Smooth muscle cell (in vitro differentiated cells): ENCODE data around the gene RHOBTB3. TPM values are rescaled to one million over a fixed set of nuclear protein-coding genes. Genes with fewer than 3 reads are reported as not detected.
A peak's percentile ranks its signal among the peaks of the same experiment; 100 is the strongest.

Experiments
- DNase-seq: peaks from one replicate; lab custom pipeline; 2025; ENCODE audit not compliant: unreplicated experiment; lab: John Stamatoyannopoulos, UW
- H2AFZ ChIP-seq: fragments of 200-600 bp; sonication (generic); 2 replicates; pipeline ENCODE4 v1.6.0; 2016; ENCODE audit warnings: antibody characterized with exemption, low read depth, mild to moderate bottlenecking
- H3F3A ChIP-seq: fragments of 200-600 bp; sonication (generic); 2 replicates; pipeline ENCODE4 v1.6.0; 2017; ENCODE audit warnings: antibody characterized with exemption, low read depth
- H3K27ac ChIP-seq: fragments of 200-600 bp; sonication (generic); 2 replicates; pipeline ENCODE4 v1.5.1; 2016; ENCODE audit warnings: low read depth, mild to moderate bottlenecking
- H3K27me3 ChIP-seq: fragments of 200-600 bp; sonication (generic); 2 replicates; pipeline ENCODE4 v1.6.1; 2016; ENCODE audit warnings: low read depth, mild to moderate bottlenecking
- H3K36me3 ChIP-seq: fragments of 200-600 bp; sonication (generic); 2 replicates; pipeline ENCODE4 v1.5.1; 2016; ENCODE audit warnings: low read depth
- H3K4me1 ChIP-seq: fragments of 200-600 bp; sonication (generic); 2 replicates; pipeline ENCODE4 v1.5.1; 2016; ENCODE audit warnings: low read depth
- H3K4me2 ChIP-seq: fragments of 200-600 bp; sonication (generic); 2 replicates; pipeline ENCODE4 v1.6.0; 2016; ENCODE audit warnings: mild to moderate bottlenecking
- H3K4me3 ChIP-seq: fragments of 200-600 bp; sonication (generic); 2 replicates; pipeline ENCODE4 v1.5.1; 2016; ENCODE audit warnings: mild to moderate bottlenecking
- H3K79me2 ChIP-seq: fragments of 200-600 bp; sonication (generic); 2 replicates; pipeline ENCODE4 v1.6.0; 2016; ENCODE audit warnings: low read depth, mild to moderate bottlenecking
- H3K9ac ChIP-seq: fragments of 200-600 bp; sonication (generic); 2 replicates; pipeline ENCODE4 v1.6.0; 2016; ENCODE audit warnings: low read depth
- H3K9me3 ChIP-seq: fragments of 200-600 bp; sonication (generic); replicated peaks from 2 replicates; pipeline ENCODE4 v1.5.1; 2016; ENCODE audit warnings: low read depth
- H4K20me1 ChIP-seq: fragments of 200-600 bp; sonication (generic); 2 replicates; pipeline ENCODE4 v1.6.0; 2016; ENCODE audit warnings: low read depth
- WGBS: methylation state at CpG from one replicate; pipeline ENCODE4 v1.1.7; 2016; ENCODE audit warnings: low lambda C conversion rate; 5-methylcytosine and 5-hydroxymethylcytosine counted together
- polyA plus RNA-seq: library from polyadenylated mRNA; unstranded; fragments of >200 nt; fragmentation: Nextera tagmentation; extraction: Ambion mirVana; gene quantifications from 2 replicates; pipeline ENCODE4 v1.2.1, GENCODE V29; 2016
- total RNA-seq: library from RNA; depleted of rRNA; stranded (reverse); fragments of >200 nt; gene quantifications from 2 replicates; pipeline ENCODE4 v1.2.3, GENCODE V29; 2014
- TF ChIP-seq, protein P1 (sequence below): fragments of 200-600 bp; sonication (generic); IDR thresholded peaks from 2 replicates; pipeline ENCODE4 v1.5.1; 2017; ENCODE audit warnings: borderline replicate concordance, mild to moderate bottlenecking, antibody characterized with exemption; ENCODE audit not compliant: insufficient read depth, poor library complexity, severe bottlenecking

Gene RHOBTB3
- total and polyA plus RNA-seq, 2 experiments from 2014 or later: 127 to 213 TPM

DNA sequence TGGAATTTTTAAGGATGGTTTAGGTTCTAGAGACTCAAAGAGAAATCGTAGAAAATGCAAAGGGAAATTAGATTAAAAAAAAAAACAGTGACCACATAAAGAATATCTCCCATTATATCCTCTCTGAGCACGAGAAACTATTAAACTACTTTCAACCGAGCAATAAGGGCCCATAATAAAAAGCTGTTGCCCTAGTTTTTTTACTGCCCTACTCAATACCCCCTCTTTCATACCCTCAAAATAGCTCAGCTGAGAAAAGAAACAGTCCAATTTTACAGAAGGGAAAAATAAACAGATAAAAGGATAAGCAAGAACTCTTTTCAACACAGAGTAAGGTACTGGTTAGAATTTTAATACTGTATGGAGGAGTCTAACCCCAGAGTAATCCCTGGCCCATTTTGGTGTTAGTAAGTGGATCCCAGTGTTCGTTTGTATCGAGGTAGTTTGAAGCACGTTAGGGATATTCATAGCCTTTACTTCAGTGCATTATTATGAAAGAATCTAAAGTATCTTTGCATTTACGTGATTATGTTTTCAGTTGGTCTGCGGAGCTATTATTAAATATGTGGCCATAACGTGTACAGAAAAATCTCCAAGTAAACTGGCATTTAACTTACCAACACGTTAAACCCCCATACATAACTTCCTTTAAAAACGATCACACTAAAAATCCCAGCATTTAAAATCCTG is 980 bp upstream of the RHOBTB3 start:
- Histone ChIP-seq H4K20me1 (peaks cover 13% of the 10 kb centered on the region), H3K27me3 (no peaks in the 10 kb centered on the region), H3K4me1 (peaks cover 13% of the 10 kb centered on the region), H3F3A (no peaks in the 10 kb centered on the region), H3K27ac (peak overlapping the region; percentile 92), H3K36me3 (no peaks in the 10 kb centered on the region), H3K9me3 (no peaks in the 10 kb centered on the region), H3K4me2 (peak overlapping the region; percentile 95), H3K9ac (peak overlapping the region; percentile 81), H3K4me3 (peak overlapping the region; percentile 86), H2AFZ (peak overlapping the region; percentile 89), H3K79me2 (peaks cover 35% of the 10 kb centered on the region)
- 14% methylated on average over 11 of the region's 11 CpGs for WGBS
- TF ChIP-seq, protein P1, sequence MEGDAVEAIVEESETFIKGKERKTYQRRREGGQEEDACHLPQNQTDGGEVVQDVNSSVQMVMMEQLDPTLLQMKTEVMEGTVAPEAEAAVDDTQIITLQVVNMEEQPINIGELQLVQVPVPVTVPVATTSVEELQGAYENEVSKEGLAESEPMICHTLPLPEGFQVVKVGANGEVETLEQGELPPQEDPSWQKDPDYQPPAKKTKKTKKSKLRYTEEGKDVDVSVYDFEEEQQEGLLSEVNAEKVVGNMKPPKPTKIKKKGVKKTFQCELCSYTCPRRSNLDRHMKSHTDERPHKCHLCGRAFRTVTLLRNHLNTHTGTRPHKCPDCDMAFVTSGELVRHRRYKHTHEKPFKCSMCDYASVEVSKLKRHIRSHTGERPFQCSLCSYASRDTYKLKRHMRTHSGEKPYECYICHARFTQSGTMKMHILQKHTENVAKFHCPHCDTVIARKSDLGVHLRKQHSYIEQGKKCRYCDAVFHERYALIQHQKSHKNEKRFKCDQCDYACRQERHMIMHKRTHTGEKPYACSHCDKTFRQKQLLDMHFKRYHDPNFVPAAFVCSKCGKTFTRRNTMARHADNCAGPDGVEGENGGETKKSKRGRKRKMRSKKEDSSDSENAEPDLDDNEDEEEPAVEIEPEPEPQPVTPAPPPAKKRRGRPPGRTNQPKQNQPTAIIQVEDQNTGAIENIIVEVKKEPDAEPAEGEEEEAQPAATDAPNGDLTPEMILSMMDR: no peak
- no peak for DNase-seq

DNA sequence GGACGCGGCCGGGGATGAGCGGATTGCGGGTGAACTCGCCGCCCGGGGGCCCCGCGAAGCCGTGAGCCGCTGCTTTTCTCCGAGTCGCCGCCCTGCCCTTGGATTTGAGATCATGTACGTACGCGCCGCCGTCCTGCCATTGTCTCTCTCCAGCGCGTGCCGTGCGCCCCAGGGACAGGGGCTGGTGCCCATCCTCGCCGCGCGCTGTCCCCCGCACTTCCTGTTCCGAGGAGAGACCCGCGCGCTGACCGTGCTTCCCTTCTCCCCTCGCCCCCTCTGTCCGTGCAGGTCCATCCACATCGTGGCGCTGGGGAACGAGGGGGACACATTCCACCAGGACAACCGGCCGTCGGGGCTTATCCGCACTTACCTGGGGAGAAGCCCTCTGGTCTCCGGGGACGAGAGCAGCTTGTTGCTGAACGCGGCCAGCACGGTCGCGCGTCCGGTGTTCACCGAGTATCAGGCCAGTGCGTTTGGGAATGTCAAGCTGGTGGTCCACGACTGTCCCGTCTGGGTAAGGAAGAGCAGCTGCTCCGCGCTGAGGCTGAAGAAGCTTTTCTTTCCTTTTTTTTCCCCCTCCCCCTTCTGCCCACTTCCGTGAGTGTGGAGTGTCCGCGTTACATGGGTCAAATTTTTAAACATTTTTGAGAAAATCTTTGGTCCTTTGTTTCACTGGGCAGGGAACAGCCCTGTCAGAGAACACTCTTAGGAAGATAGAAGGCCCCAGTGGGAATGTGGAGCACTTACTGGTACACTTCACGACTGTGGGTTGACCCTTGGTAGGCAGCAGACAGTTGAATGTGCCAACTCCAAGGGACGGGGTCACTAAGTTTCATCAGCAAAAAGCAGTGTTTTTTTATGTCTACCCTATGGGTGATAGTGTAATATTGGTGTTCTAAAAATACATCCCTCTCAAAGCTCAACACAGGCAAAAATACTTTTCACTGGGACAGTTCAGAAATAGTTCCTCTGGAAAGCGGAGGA is 727 bp downstream of the RHOBTB3 start:
- H3K4me3 ChIP-seq: peak overlapping the region; percentile 86
- peak overlapping the region; percentile 95 for H3K4me2 ChIP-seq
- H3K9ac ChIP-seq: peak overlapping the region; percentile 81
- no peaks in the 10 kb centered on the region for H3K36me3 ChIP-seq
- DNase-seq: no peak
- H3K27ac ChIP-seq: peak overlapping the region; percentile 92
- WGBS: 2% methylated on average over 57 of the region's 64 CpGs
- peak overlapping the region; percentile 89 for H2AFZ ChIP-seq
- peaks cover 52% of the 10 kb centered on the region for H3K79me2 ChIP-seq
- H3K27me3 ChIP-seq: no peaks in the 10 kb centered on the region
- peaks cover 27% of the 10 kb centered on the region for H4K20me1 ChIP-seq
- H3F3A ChIP-seq: no peaks in the 10 kb centered on the region
- no peaks in the 10 kb centered on the region for H3K9me3 ChIP-seq
- TF ChIP-seq, protein P1: no peak
- peaks cover 13% of the 10 kb centered on the region for H3K4me1 ChIP-seq

DNA sequence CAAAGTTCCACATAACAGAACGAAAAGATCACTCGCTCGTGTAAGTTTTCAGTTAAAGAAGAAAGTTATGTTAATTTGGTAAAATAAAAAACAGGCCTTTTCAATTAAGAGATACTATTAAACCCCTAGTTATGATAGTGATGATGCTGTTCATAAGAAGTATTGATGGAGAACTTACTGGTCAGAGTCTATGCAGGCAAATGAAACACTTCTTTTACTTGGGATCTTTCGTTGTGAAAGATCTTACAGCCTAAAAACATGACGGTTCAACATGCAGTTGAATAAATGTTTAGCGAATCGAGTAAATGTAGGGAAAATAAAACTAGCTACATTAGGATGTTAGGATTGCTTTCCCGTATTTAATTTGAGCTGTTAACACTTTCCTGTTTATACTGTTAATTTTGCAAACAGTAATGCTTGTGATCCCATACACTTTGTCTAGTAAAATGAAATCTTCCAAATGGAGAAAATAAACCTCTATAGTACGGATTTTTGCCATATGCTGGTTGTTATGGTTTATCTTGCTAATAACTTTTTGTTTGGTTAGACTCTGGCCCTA is 2.0 kb downstream of the RHOBTB3 start:
- H3K9ac ChIP-seq: peak overlapping the region; percentile 81
- TF ChIP-seq, protein P1: no peak
- H3K9me3 ChIP-seq: no peaks in the 10 kb centered on the region
- H3K36me3 ChIP-seq: peaks cover under 1% of the 10 kb centered on the region
- peak overlapping the region; percentile 95 for H3K4me2 ChIP-seq
- no peak for DNase-seq
- H3K4me3 ChIP-seq: peak overlapping the region; percentile 86
- H3K4me1 ChIP-seq: peaks cover 11% of the 10 kb centered on the region
- H3F3A ChIP-seq: no peaks in the 10 kb centered on the region
- peaks cover 62% of the 10 kb centered on the region for H3K79me2 ChIP-seq
- 65% methylated on average over 9 of the region's 9 CpGs for WGBS
- no peaks in the 10 kb centered on the region for H3K27me3 ChIP-seq
- no peak overlapping the region for H3K27ac ChIP-seq
- peaks cover 27% of the 10 kb centered on the region for H4K20me1 ChIP-seq
- no peak overlapping the region for H2AFZ ChIP-seq
